DOHH2 (cell line): ENCODE results near the gene MGAT1.

Experiments used
- CTCF ChIP-seq: fragments of 200-600 bp; sonication (generic); IDR thresholded peaks from one replicate; pipeline ENCODE4 v1.5.1; 2014; ENCODE audit warnings: antibody characterized with exemption, mild to moderate bottlenecking, low read depth, low read length; ENCODE audit not compliant: poor library complexity, severe bottlenecking
- EZH2phosphoT487 ChIP-seq: fragments of 200-600 bp; sonication (generic); IDR thresholded peaks from 2 replicates; pipeline ENCODE4 v1.6.1; 2017; ENCODE audit warnings: borderline replicate concordance, mild to moderate bottlenecking, antibody characterized with exemption, low read length, moderate library complexity, mixed read lengths

GRCh38 chr5:180799194-180799593, 3.4 kb downstream of the MGAT1 start:
- TF ChIP-seq CTCF: peak; percentile 64
- TF ChIP-seq EZH2phosphoT487: no peak
